ENCODE data around the gene HSPB7. TPM values are rescaled to one million over a fixed set of nuclear protein-coding genes. Genes with fewer than 3 reads are reported as not detected.

Gene HSPB7
- total and polyA plus RNA-seq, 2 of the 8 experiments (the other 6 are each of a cell fraction or from before 2014, with no cell fraction given), result not detected

DNA sequence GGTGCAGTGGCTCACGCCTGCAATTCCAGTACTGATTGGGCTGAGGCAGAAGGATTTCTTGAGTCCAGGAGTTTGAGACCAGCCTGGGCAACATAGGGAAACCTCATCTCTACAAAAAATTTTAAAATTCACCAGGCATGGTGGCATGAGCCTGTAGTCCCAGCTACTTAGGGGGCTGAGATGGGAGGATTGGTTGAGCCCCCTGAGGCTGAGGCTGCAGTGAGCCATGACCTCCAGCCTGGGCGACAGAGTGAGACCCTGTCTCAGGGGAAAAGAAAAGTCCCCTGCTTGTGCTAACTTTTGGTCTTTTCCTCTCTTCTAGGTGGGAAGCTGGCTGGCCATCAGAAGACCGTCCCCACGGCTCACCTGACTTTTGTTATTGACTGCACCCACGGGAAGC, 12.2 kb downstream of the HSPB7 start:
- no peak for FAIRE-seq
- POLR2A ChIA-PET (ENCODE audit: partially characterized antibody), result interaction anchor here (0.6 kb wide), 1 partner anchor 118 kb away, joined by 3 read pairs; no protein-coding TSS in a partner anchor
- no peak overlapping the region for H2AFZ ChIP-seq (ENCODE audit: low read length)
- no peaks in the 10 kb centered on the region for H3K79me1 ChIP-seq (ENCODE audit: low read depth, low read length)
- H3K14ac ChIP-seq (ENCODE audit: insufficient read length), result no peak overlapping the region
- H2BK120ac ChIP-seq (replicated peaks; ENCODE audit: low read depth, low read length), result no peak overlapping the region
- no peak overlapping the region for H3K4me3 ChIP-seq (ENCODE audit: extremely low read depth in 1 of 4, insufficient read depth in 2 of 4, low read depth in 3 of 4, low read length in 4 of 4)
- H3K79me2 ChIP-seq (ENCODE audit: control insufficient read depth in 1 of 2, insufficient read depth in 2 of 2, low read length in 2 of 2), result no peaks in the 10 kb centered on the region
- H3K9me3 ChIP-seq (ENCODE audit: insufficient read depth in 2 of 2, low read depth in 1 of 2, low read length in 1 of 2), result no peaks in the 10 kb centered on the region
- no peak overlapping the region for H2BK15ac ChIP-seq (ENCODE audit: low read length)
- H3K56ac ChIP-seq (replicated peaks; ENCODE audit: insufficient read length, low read depth, low read length), result no peak overlapping the region
- 88% methylated on average over 5 of the region's 5 CpGs; no CpG with 5 or more reads in 1 of the 2 experiments for WGBS, 2 experiments (ENCODE audit: extremely low coverage in 1 of 2, insufficient coverage in 1 of 2, insufficient read length in 1 of 2, insufficient replicate concordance in 2 of 2, low coverage in 1 of 2, low lambda C conversion rate in 2 of 2, missing lambda C conversion rate in 1 of 2)
- no peak overlapping the region for H3K4ac ChIP-seq (replicated peaks; ENCODE audit: insufficient read length, low read depth, low read length)
- H2BK5ac ChIP-seq (ENCODE audit: low read depth, low read length), result no peak overlapping the region
- H4K20me1 ChIP-seq (replicated peaks in 1 of 2; ENCODE audit: control insufficient read depth in 1 of 2, insufficient read depth in 2 of 2, low read length in 2 of 2), result no peaks in the 10 kb centered on the region
- H3K4me1 ChIP-seq (replicated peaks in 1 of 4; ENCODE audit: control insufficient read depth in 3 of 4, insufficient read depth in 4 of 4, low read length in 3 of 4), result 0 out of 7 replicates have a peak, but pooled peaks cover 0 to 3% (median 1%) of the 10 kb centered on the region in 4 experiments
- DNase-seq (ENCODE audit: low read depth in 1 of 2, low spot score in 2 of 2), result no peak
- H3K23ac ChIP-seq (ENCODE audit: insufficient read length), result no peak overlapping the region
- H4K91ac ChIP-seq (replicated peaks; ENCODE audit: insufficient read length, low read length), result no peak overlapping the region
- H3K27me3 ChIP-seq (replicated peaks in 1 of 4; ENCODE audit: control insufficient read depth in 3 of 4, extremely low read depth in 1 of 4, insufficient read depth in 3 of 4, low read length in 3 of 4), result no peaks in the 10 kb centered on the region; a peak in 1 of 7 replicates
- H2BK12ac ChIP-seq (ENCODE audit: low read depth, low read length), result no peak overlapping the region
- H4K8ac ChIP-seq (ENCODE audit: extremely low read depth, insufficient read depth, low read length), result no peak overlapping the region
- H2AK5ac ChIP-seq (ENCODE audit: low read depth, low read length), result no peak overlapping the region
- H3K36me3 ChIP-seq (ENCODE audit: control insufficient read depth in 2 of 4, insufficient read depth in 4 of 4, low read length in 3 of 4), result no peaks in the 10 kb centered on the region
- H3K23me2 ChIP-seq (ENCODE audit: low read depth, low read length), result no peaks in the 10 kb centered on the region; the same call in 1 of the 2 replicates
- H3K27ac ChIP-seq (ENCODE audit: low read depth, low read length), result no peak overlapping the region
- no peak overlapping the region for H2BK20ac ChIP-seq (ENCODE audit: low read length)
- no peak overlapping the region for H4K5ac ChIP-seq (ENCODE audit: insufficient read length, low read depth, low read length)
- H3K9ac ChIP-seq (replicated peaks in 1 of 4; ENCODE audit: extremely low read depth in 1 of 4, low read depth in 3 of 4, low read length in 3 of 4), result no peak overlapping the region
- no peak overlapping the region for H3K4me2 ChIP-seq (ENCODE audit: insufficient read depth in 1 of 2, low read depth in 2 of 2, low read length in 2 of 2)
- CTCF ChIA-PET (ENCODE audit: partially characterized antibody), result interaction anchor here (1.0 to 8.9 kb wide), 6 partner anchors 10 to 167 kb away, joined by 3 to 74 read pairs (median 9); partner anchors contain the start of genes CLCNKA and HSPB7
- no peak overlapping the region for H3K18ac ChIP-seq (ENCODE audit: extremely low read depth, low read length)
- TF ChIP-seq SP1 (IDR thresholded peaks at IDR 0.05; ENCODE audit: low read depth, low read length) (no peak), SAP30 (IDR thresholded peaks at IDR 0.05; ENCODE audit: insufficient read depth, insufficient replicate concordance, low read length) (no peak), BRCA1 (IDR thresholded peaks at IDR 0.05; ENCODE audit: low read depth, low read length) (no peak)
